ENCODE data around the gene RAPGEF4. TPM values are rescaled to one million over a fixed set of nuclear protein-coding genes. Genes with fewer than 3 reads are reported as not detected.

The RAPGEF4 gene
- total and polyA plus RNA-seq, 2 of the 4 experiments (the other 2 are of a cell fraction) = 1.7 to 3.2 TPM

GRCh38 chr2:172894689-172895387 lies 159.2 kb downstream of the RAPGEF4 start:
- no peak overlapping the region for H3K14ac ChIP-seq (replicated peaks; ENCODE audit: low read depth, low read length)
- H3K4me1 ChIP-seq (ENCODE audit: control insufficient read depth, insufficient read depth, low read length) = no peaks in the 10 kb centered on the region
- H3K4ac ChIP-seq (ENCODE audit: low read depth, low read length) = no peak overlapping the region
- no peaks in the 10 kb centered on the region for H3K9me3 ChIP-seq (ENCODE audit: control insufficient read depth, insufficient read depth, low read length)
- no peaks in the 10 kb centered on the region for H3K36me3 ChIP-seq (ENCODE audit: control insufficient read depth, insufficient read depth, low read length)
- in situ Hi-C loops (cut with MboI; ENCODE audit: low sequenced_read_pairs) (no loop called here), dilution Hi-C loops (cut with HindIII; ENCODE audit: low sequenced_read_pairs, unreplicated experiment) (no loop called here), intact Hi-C loops (cut with micrococcal nuclease) (no loop called here)
- H2BK15ac ChIP-seq (ENCODE audit: low read depth, low read length) = no peak overlapping the region
- DNase-seq (no peak), ATAC-seq (ENCODE audit: low read depth) (no peak)
- CTCF ChIA-PET = no interaction called here
- BruUV-seq (replicated peaks) = no TSS peak
- H4K8ac ChIP-seq (ENCODE audit: low read depth in 2 of 2, low read length in 2 of 2) = no peak overlapping the region
- H2AK5ac ChIP-seq (ENCODE audit: low read depth, low read length) = no peak overlapping the region
- no peak overlapping the region for H3K18ac ChIP-seq (ENCODE audit: low read depth, low read length)
- H2AK9ac ChIP-seq (replicated peaks; ENCODE audit: low read depth, low read length, poor library complexity) = no peak overlapping the region
- no peak overlapping the region for H2BK120ac ChIP-seq (ENCODE audit: low read depth, low read length)
- H3K79me1 ChIP-seq (ENCODE audit: low read depth in 1 of 2, low read length in 2 of 2) = no peaks in the 10 kb centered on the region
- 91% methylated on average over 3 of the region's 7 CpGs; no CpG with 5 or more reads in 1 of the 2 experiments for WGBS, 2 experiments (ENCODE audit: extremely low coverage in 2 of 2, insufficient read length in 1 of 2)
- POLR2A ChIA-PET (ENCODE audit: unreplicated experiment) = no interaction called here
- H3K9me1 ChIP-seq (ENCODE audit: insufficient read depth, low read length) = no peaks in the 10 kb centered on the region
- no peak overlapping the region for H4K91ac ChIP-seq (ENCODE audit: insufficient read depth, low read depth, low read length)
- no peak for TF ChIP-seq NFE2L2 (IDR thresholded peaks at IDR 0.05; ENCODE audit: low read depth, low read length)
- no peak overlapping the region for H3K9ac ChIP-seq (ENCODE audit: low read depth, low read length)
- no peak overlapping the region for H3K4me3 ChIP-seq (ENCODE audit: insufficient read depth, low read depth, low read length)
- no peaks in the 10 kb centered on the region for H4K20me1 ChIP-seq (ENCODE audit: insufficient read depth, low read length)
- no peak overlapping the region for H3K4me2 ChIP-seq (ENCODE audit: low read depth, low read length)
- H3K27me3 ChIP-seq (ENCODE audit: control insufficient read depth, insufficient read depth, low read length) = peaks cover 9% of the 10 kb centered on the region; the same call in 1 of the 2 replicates
- H4K5ac ChIP-seq (ENCODE audit: low read depth, low read length) = no peak overlapping the region
- no peak overlapping the region for H3K27ac ChIP-seq (ENCODE audit: insufficient read depth, low read length)
- no peak overlapping the region for H2AFZ ChIP-seq (replicated peaks; ENCODE audit: low read length, poor library complexity)
- no peak overlapping the region for H3K56ac ChIP-seq (ENCODE audit: extremely low read depth, insufficient read depth, low read length)
- H2BK5ac ChIP-seq (ENCODE audit: low read depth, low read length, poor library complexity, severe bottlenecking) = no peak overlapping the region
- H3K23ac ChIP-seq (ENCODE audit: low read depth, low read length) = no peak overlapping the region
- H2BK20ac ChIP-seq (ENCODE audit: low read depth, low read length) = no peak overlapping the region

All from IMR-90 (cell line).